ENCODE data around the gene BICC1. TPM values are rescaled to one million over a fixed set of nuclear protein-coding genes. Genes with fewer than 3 reads are reported as not detected.

BICC1 gene
- total and polyA plus RNA-seq, 2 of the 8 experiments (the other 6 are each of a cell fraction or from before 2014, with no cell fraction given): 0.20 to 0.73 TPM

DNA sequence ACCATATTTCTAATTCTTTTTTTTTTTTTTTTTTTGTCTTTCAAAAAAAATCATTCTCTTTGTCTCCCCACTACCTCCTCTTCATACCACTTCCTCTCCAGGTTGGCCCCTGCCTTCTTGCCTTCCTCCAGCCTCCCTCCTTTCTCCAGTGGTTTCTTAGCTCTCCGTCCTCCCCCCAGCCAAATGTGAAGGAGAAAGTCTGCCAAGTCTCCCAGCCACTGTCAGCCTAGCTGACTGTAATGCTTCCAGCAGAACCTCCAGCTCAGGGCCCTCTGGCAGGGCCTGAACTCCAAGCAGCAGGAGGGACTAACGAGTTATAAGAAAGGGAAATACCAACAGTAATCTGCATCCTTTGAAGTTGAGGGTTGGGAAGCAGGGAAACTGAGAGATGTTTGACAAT lies 35.5 kb upstream of the BICC1 start (continued):
- no peak for TF ChIP-seq SP1 (IDR thresholded peaks at IDR 0.05; ENCODE audit: low read depth, low read length)
- no peak for TF ChIP-seq RAD21 (IDR thresholded peaks at IDR 0.05 in 1 of 2, conservative IDR thresholded peaks at IDR 0.05 in 1 of 2; ENCODE audit: low read depth in 2 of 2, low read length in 2 of 2)
- TF ChIP-seq CTBP2 (IDR thresholded peaks at IDR 0.05; ENCODE audit: borderline replicate concordance, insufficient read depth, insufficient read length, low read length): peak; percentile 49
- no peak for TF ChIP-seq NANOG (IDR thresholded peaks at IDR 0.05; ENCODE audit: insufficient read depth, low read depth, low read length, poor library complexity, severe bottlenecking)
- TF ChIP-seq CHD7 (IDR thresholded peaks at IDR 0.05; ENCODE audit: insufficient replicate concordance, low read length): peak; percentile 37
- TF ChIP-seq POU5F1 (IDR thresholded peaks at IDR 0.05; ENCODE audit: low read depth, low read length): no peak
- peak; percentile 33; the same call in 1 of the 2 replicates for TF ChIP-seq TEAD4 (IDR thresholded peaks at IDR 0.05; ENCODE audit: low read depth, low read length)
- no peak for TF ChIP-seq CBX5 (IDR thresholded peaks at IDR 0.05; ENCODE audit: low read depth, low read length)
- no peak for TF ChIP-seq NRF1 (IDR thresholded peaks at IDR 0.05; ENCODE audit: low read depth, low read length)
